A549 (cell line): Measurements from ENCODE around the gene PECR.

Experiments
- CHD2 ChIP-seq: fragments of 150-350 bp; IDR thresholded peaks from 2 replicates; pipeline ENCODE4 v1.6.1; 2014; ENCODE audit warnings: low read length; ENCODE audit not compliant: partially characterized antibody
- CTCF ChIP-seq: fragments of >200 bp; sonication (Bioruptor Twin); formaldehyde crosslinking; IDR thresholded peaks from 3 replicates; pipeline ENCODE4 v1.5.1; 2016
- ESRRA ChIP-seq: fragments of 150-350 bp; IDR thresholded peaks from 2 replicates; pipeline ENCODE4 v1.6.1; 2014; ENCODE audit warnings: mild to moderate bottlenecking, low read length, borderline replicate concordance
- RAD21 ChIP-seq, 2 experiments: fragments of >200 bp in 1 of 2; sonication (Bioruptor Twin) in 1 of 2; formaldehyde crosslinking in 1 of 2; IDR thresholded peaks in 1 of 2; conservative IDR thresholded peaks in 1 of 2; 2 replicates in 1 of 2; 3 replicates in 1 of 2; pipeline ENCODE4 v1.6.1; 2012 to 2018; ENCODE audit warnings: inconsistent platforms in 1 of 2
- REST ChIP-seq: fragments of 200-600 bp; sonication (generic); IDR thresholded peaks from 2 replicates; pipeline ENCODE4 v1.6.1; 2016; ENCODE audit warnings: antibody characterized with exemption, mild to moderate bottlenecking, moderate library complexity
- RFX5 ChIP-seq: fragments of 450-650 bp; IDR thresholded peaks from 2 replicates; pipeline ENCODE4 v1.7.1; 2014; ENCODE audit warnings: antibody characterized with exemption, mild to moderate bottlenecking, moderate library complexity
- USF2 ChIP-seq: fragments of 450-650 bp; IDR thresholded peaks from 2 replicates; pipeline ENCODE4 v1.6.1; 2014; ENCODE audit warnings: antibody characterized with exemption

DNA sequence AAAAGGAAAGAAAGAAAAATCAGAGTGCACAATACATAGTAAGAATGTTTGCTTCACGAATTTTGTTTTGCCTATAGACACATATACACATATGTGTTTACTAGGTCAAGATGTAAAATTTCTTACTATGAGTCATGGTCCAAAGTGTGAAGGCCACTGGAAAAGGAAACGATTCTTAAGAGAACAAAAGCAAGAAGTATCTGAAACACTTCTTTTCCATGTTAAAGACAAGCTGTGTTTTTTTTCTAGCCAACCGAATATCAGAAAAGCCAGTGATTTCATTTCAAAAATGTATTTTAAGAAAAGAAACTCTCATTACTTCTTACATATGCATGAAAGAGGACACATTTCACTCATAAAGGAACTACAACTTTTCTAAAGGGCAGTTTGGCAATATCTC, 24.9 kb downstream of the PECR start:
- no peak for TF ChIP-seq RAD21 (conservative IDR thresholded peaks at IDR 0.05 in 1 of 2, IDR thresholded peaks at IDR 0.05 in 1 of 2)
- TF ChIP-seq ESRRA, result no peak
- TF ChIP-seq USF2, result no peak
- no peak for TF ChIP-seq REST
- TF ChIP-seq CTCF, result no peak
- TF ChIP-seq CHD2, result no peak
- no peak for TF ChIP-seq RFX5
